Measurements from ENCODE around the gene RRAD.

The RRAD gene

GRCh38 chr16:66904428-66904845 is 20.9 kb downstream of the RRAD start:
- DNase-seq (ENCODE audit: extremely low read depth, low read depth): no peak
- no peak overlapping the region for H3K4me3 ChIP-seq (replicated peaks; ENCODE audit: low read depth, low read length)
- TF ChIP-seq CTCF (IDR thresholded peaks at IDR 0.05; ENCODE audit: low read depth, low read length, missing control alignments): no peak

DNA sequence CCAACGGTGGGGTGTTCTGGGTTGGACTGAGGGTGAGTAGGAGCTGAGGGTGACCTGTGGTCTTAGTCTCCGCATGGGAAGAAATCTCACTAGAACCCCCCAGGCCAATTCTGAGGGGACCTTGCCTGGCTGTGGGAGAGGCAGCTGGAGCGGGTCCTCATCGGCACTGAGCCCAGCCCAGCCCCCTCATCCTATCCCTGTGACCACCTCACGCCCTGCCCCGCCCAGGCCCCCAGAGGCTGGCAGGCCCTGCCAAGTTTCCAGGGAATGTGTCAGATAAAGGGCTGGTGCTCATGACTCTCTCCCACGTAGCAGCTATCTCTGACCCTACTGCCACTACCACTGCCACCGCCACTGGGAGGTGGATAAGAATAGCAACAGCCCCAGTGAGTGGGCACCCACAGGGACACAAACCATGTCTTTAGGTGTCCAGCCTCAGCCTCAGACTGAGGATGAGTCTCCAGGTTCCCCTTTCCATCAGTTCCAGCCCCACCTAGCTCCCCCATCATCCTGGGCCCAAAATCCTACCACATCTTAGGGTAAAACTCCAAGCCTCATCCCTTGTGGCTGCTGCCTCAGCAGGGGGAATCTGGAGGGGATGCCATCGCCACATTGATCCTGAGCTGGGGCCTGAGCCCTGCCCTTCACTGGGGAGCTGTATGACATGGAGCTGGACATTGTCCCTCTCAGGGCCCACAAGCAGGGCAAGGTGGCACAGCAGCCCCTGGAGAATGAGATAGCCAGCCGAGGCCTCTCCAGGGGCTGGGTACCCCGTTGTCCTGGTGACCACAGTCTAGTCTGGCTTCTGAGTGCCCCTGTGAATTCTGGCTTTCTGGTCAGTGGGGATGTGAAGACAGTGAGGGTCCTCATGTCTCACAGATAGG is 21.5 kb downstream of the RRAD start:
- no peak for DNase-seq (ENCODE audit: extremely low read depth, low read depth)
- TF ChIP-seq CTCF (IDR thresholded peaks at IDR 0.05; ENCODE audit: low read depth, low read length, missing control alignments): no peak
- H3K4me3 ChIP-seq (replicated peaks; ENCODE audit: low read depth, low read length): no peak overlapping the region

- no peak for DNase-seq (ENCODE audit: extremely low read depth, low read depth)
- no peak for TF ChIP-seq CTCF (IDR thresholded peaks at IDR 0.05; ENCODE audit: low read depth, low read length, missing control alignments)
- no peak overlapping the region for H3K4me3 ChIP-seq (replicated peaks; ENCODE audit: low read depth, low read length)
Measured at GRCh38 chr16:66902648-66903543, 22.4 kb downstream of the RRAD start.

GRCh38 chr16:66901626-66902025 is 23.7 kb downstream of the RRAD start:
- no peak overlapping the region for H3K4me3 ChIP-seq (replicated peaks; ENCODE audit: low read depth, low read length)
- TF ChIP-seq CTCF (IDR thresholded peaks at IDR 0.05; ENCODE audit: low read depth, low read length, missing control alignments): no peak
- no peak for DNase-seq (ENCODE audit: extremely low read depth, low read depth)

GRCh38 chr16:66900721-66901441 is 24.5 kb downstream of the RRAD start:
- TF ChIP-seq CTCF (IDR thresholded peaks at IDR 0.05; ENCODE audit: low read depth, low read length, missing control alignments): no peak
- no peak overlapping the region for H3K4me3 ChIP-seq (replicated peaks; ENCODE audit: low read depth, low read length)
- no peak for DNase-seq (ENCODE audit: extremely low read depth, low read depth)

DNA sequence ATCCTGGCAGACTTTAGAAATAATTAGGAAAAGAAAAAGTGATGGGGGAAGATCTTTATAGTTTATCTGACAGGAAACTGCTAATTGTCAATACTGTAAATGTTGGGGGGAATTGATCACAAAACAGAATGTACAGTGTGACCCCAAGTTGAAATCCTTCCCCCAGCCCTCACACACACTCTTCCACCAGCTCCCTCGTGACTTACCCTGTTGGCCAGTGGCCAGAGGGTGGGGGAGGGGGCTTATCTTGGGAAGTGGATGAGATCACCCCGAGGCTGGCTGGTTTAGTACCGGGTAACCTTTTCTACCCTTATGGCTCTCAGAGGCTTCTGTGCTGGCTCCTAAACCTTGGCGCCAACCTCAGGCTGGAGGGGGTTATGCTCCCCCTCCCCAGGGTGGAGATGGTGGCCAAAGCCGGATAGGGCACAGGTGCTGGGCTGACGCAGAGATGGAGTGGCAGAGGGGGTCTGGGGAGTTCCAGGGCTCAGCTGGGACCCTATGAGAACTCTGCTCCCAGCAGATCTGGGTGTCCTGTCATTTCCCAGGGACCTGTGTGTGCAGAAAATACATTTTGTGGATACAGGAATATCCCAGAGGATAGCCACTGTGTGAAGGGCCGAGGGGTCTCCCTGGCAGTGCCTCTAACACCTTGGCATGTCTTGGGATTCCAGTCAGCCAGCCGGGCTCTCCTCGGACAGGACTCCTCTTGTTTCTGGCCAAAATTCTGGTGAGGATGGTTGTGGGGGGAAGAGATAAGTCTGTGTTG is 25.2 kb downstream of the RRAD start:
- no peak for DNase-seq (ENCODE audit: extremely low read depth, low read depth)
- no peak overlapping the region for H3K4me3 ChIP-seq (replicated peaks; ENCODE audit: low read depth, low read length)
- TF ChIP-seq CTCF (IDR thresholded peaks at IDR 0.05; ENCODE audit: low read depth, low read length, missing control alignments): no peak
